ENCODE data around the gene C1QL2.

The C1QL2 gene

GRCh38 chr2:119158563-119159347, at the start of gene C1QL2:
Gene C1QL2 (minus strand): TSS chr2:119158751. CDS start chr2:119158269, 482 bp downstream.
- DNase-seq: no peak

GRCh38 chr2:119207447-119207846, 48.9 kb upstream of the C1QL2 start:
- no peak for DNase-seq

GRCh38 chr2:119206201-119206600, 47.6 kb upstream of the C1QL2 start:
- DNase-seq: no peak

- DNase-seq: no peak
Observed at GRCh38 chr2:119205001-119205706, 46.6 kb upstream of the C1QL2 start.

GRCh38 chr2:119204525-119204924, 46.0 kb upstream of the C1QL2 start:
- DNase-seq: no peak

GRCh38 chr2:119202610-119203310, 44.2 kb upstream of the C1QL2 start:
- DNase-seq: no peak

GRCh38 chr2:119201815-119202214, 43.3 kb upstream of the C1QL2 start:
- no peak for DNase-seq

GRCh38 chr2:119198240-119198840, 39.8 kb upstream of the C1QL2 start:
- no peak for DNase-seq

- no peak for DNase-seq
Observed at GRCh38 chr2:119197529-119198239, 39.1 kb upstream of the C1QL2 start.

- DNase-seq: no peak
Observed at GRCh38 chr2:119197126-119197405, 38.5 kb upstream of the C1QL2 start.

GRCh38 chr2:119196301-119197125, 38.0 kb upstream of the C1QL2 start:
- no peak for DNase-seq

- DNase-seq: no peak
Observed at GRCh38 chr2:119195887-119196286, 37.3 kb upstream of the C1QL2 start.

GRCh38 chr2:119195001-119195400, 36.5 kb upstream of the C1QL2 start:
- DNase-seq: no peak

- DNase-seq: no peak
Observed at GRCh38 chr2:119192893-119193292, 34.3 kb upstream of the C1QL2 start.

GRCh38 chr2:119190321-119191111, 32.0 kb upstream of the C1QL2 start:
- no peak for DNase-seq

GRCh38 chr2:119184512-119184911, 26.0 kb upstream of the C1QL2 start:
- DNase-seq: no peak

GRCh38 chr2:119181791-119182445, 23.4 kb upstream of the C1QL2 start:
- no peak for DNase-seq

- DNase-seq: no peak
Observed at GRCh38 chr2:119181391-119181790, 22.8 kb upstream of the C1QL2 start.

GRCh38 chr2:119180892-119181291, 22.3 kb upstream of the C1QL2 start:
- no peak for DNase-seq

GRCh38 chr2:119179991-119180390, 21.4 kb upstream of the C1QL2 start:
- no peak for DNase-seq

- DNase-seq: peak; percentile 32
Observed at GRCh38 chr2:119179202-119179601, 20.7 kb upstream of the C1QL2 start.

Data from femur (tissue), 1 donor.